ENCODE results near the gene RUNDC3A.

The RUNDC3A gene

DNA sequence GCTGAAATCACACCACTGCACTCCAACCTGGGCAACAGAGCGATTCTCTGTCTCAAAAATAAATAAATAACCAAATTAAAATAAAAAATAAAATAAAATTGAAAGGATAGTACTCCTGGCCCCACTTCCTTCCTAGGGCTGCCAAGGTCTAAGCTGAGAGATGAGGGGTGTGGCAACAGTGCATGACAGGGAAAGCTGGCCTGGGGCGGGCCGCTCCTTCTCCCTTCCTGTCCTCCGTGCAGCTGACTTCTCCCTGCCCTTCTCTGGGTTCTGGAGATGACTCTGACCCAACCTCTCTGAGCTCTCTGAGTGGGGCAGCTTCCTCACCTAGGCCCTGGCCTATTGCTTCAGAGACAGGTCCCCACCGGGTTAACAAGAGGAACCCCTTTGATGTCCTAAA, 25.0 kb downstream of the RUNDC3A start:
- Histone ChIP-seq H3K27ac (ENCODE audit: low read depth, low read length) (no peak overlapping the region), H3K79me2 (ENCODE audit: insufficient read depth, low read length) (no peaks in the 10 kb centered on the region), H3K36me3 (ENCODE audit: low read length) (no peaks in the 10 kb centered on the region), H3K9me2 (replicated peaks; ENCODE audit: insufficient read depth, low read length) (no peaks in the 10 kb centered on the region), H3K4me3 (ENCODE audit: insufficient read depth, low read length, poor library complexity, severe bottlenecking) (no peak overlapping the region), H3K9me3 (ENCODE audit: insufficient read depth, low read length) (no peaks in the 10 kb centered on the region), H3K4me2 (ENCODE audit: low read depth, low read length, poor library complexity, severe bottlenecking) (no peak overlapping the region), H3K9ac (ENCODE audit: low read length) (no peak overlapping the region), H3F3A (ENCODE audit: insufficient read depth) (peaks cover 8% of the 10 kb centered on the region), H4K20me1 (ENCODE audit: low read depth, low read length) (no peaks in the 10 kb centered on the region), H2AFZ (ENCODE audit: low read depth, low read length, severe bottlenecking) (no peak overlapping the region), H3K27me3 (ENCODE audit: low read length) (no peaks in the 10 kb centered on the region)
- no peak for TF ChIP-seq EZH2phosphoT487 (conservative IDR thresholded peaks at IDR 0.05; ENCODE audit: low read length)
- TF ChIP-seq, protein P1, sequence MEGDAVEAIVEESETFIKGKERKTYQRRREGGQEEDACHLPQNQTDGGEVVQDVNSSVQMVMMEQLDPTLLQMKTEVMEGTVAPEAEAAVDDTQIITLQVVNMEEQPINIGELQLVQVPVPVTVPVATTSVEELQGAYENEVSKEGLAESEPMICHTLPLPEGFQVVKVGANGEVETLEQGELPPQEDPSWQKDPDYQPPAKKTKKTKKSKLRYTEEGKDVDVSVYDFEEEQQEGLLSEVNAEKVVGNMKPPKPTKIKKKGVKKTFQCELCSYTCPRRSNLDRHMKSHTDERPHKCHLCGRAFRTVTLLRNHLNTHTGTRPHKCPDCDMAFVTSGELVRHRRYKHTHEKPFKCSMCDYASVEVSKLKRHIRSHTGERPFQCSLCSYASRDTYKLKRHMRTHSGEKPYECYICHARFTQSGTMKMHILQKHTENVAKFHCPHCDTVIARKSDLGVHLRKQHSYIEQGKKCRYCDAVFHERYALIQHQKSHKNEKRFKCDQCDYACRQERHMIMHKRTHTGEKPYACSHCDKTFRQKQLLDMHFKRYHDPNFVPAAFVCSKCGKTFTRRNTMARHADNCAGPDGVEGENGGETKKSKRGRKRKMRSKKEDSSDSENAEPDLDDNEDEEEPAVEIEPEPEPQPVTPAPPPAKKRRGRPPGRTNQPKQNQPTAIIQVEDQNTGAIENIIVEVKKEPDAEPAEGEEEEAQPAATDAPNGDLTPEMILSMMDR (IDR thresholded peaks at IDR 0.05; ENCODE audit: insufficient read depth, low read length, poor library complexity, severe bottlenecking) = no peak

DNA sequence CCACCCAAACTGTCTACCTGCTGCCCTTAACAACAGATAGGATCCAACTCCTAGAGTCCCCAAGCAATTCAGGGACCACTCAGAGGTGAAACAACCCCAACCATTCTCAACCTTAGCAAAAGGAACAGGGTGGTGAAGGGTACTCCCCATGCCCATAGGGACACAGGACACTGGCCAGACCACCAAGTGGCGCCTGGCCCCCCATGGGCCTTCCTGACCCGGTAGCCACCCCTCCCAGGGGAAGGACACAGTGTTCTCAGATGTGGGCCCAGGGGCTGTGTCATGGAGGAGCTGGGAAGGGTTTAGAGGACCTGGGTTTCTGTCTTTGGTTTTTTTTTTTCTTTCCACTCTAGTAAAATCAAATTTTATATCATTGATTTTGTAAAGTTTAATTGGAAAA, 25.9 kb downstream of the RUNDC3A start:
- Histone ChIP-seq H3K79me2 (ENCODE audit: insufficient read depth, low read length) (no peaks in the 10 kb centered on the region), H3K36me3 (ENCODE audit: low read length) (no peaks in the 10 kb centered on the region), H3F3A (ENCODE audit: insufficient read depth) (peaks cover 4% of the 10 kb centered on the region; the same call in 1 of the 2 replicates), H3K9me2 (replicated peaks; ENCODE audit: insufficient read depth, low read length) (no peaks in the 10 kb centered on the region), H3K27ac (ENCODE audit: low read depth, low read length) (no peak overlapping the region), H3K4me2 (ENCODE audit: low read depth, low read length, poor library complexity, severe bottlenecking) (no peak overlapping the region), H3K27me3 (ENCODE audit: low read length) (no peaks in the 10 kb centered on the region), H2AFZ (ENCODE audit: low read depth, low read length, severe bottlenecking) (no peak overlapping the region), H4K20me1 (ENCODE audit: low read depth, low read length) (no peaks in the 10 kb centered on the region), H3K9me3 (ENCODE audit: insufficient read depth, low read length) (no peaks in the 10 kb centered on the region), H3K4me3 (ENCODE audit: insufficient read depth, low read length, poor library complexity, severe bottlenecking) (no peak overlapping the region), H3K9ac (ENCODE audit: low read length) (no peak overlapping the region)
- TF ChIP-seq, protein P1 (IDR thresholded peaks at IDR 0.05; ENCODE audit: insufficient read depth, low read length, poor library complexity, severe bottlenecking) = no peak
- no peak for TF ChIP-seq EZH2phosphoT487 (conservative IDR thresholded peaks at IDR 0.05; ENCODE audit: low read length)

DNA sequence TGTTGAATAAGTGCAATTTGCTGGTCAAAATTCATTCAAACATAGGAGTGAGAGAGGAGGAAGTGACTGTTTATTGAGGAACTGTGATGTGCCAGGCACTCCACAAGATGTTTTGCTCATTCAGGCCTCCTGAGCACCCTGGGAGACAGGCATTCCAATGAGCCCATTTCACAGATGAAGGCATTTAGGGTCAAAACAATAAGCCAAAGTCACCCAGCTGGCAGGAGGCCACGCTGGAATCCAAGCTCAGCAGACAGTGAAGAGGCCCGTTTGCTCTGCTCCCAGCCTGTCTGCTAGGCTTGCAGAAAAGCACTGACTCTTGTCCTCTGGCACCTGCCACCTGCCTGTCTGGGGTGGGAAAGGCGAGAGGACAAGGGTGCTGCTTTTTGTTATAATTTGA, 26.3 kb downstream of the RUNDC3A start:
- no peaks in the 10 kb centered on the region for H3K27me3 ChIP-seq (ENCODE audit: low read length)
- H3F3A ChIP-seq (ENCODE audit: insufficient read depth) = peaks cover 4% of the 10 kb centered on the region; the same call in 1 of the 2 replicates
- H3K9me2 ChIP-seq (replicated peaks; ENCODE audit: insufficient read depth, low read length) = no peaks in the 10 kb centered on the region
- no peaks in the 10 kb centered on the region for H4K20me1 ChIP-seq (ENCODE audit: low read depth, low read length)
- no peak overlapping the region for H3K4me2 ChIP-seq (ENCODE audit: low read depth, low read length, poor library complexity, severe bottlenecking)
- TF ChIP-seq, protein P1 (IDR thresholded peaks at IDR 0.05; ENCODE audit: insufficient read depth, low read length, poor library complexity, severe bottlenecking) = no peak
- no peak for TF ChIP-seq EZH2phosphoT487 (conservative IDR thresholded peaks at IDR 0.05; ENCODE audit: low read length)
- no peaks in the 10 kb centered on the region for H3K9me3 ChIP-seq (ENCODE audit: insufficient read depth, low read length)
- H3K9ac ChIP-seq (ENCODE audit: low read length) = no peak overlapping the region
- no peaks in the 10 kb centered on the region for H3K79me2 ChIP-seq (ENCODE audit: insufficient read depth, low read length)
- H3K4me3 ChIP-seq (ENCODE audit: insufficient read depth, low read length, poor library complexity, severe bottlenecking) = no peak overlapping the region
- H3K36me3 ChIP-seq (ENCODE audit: low read length) = no peaks in the 10 kb centered on the region
- no peak overlapping the region for H3K27ac ChIP-seq (ENCODE audit: low read depth, low read length)
- H2AFZ ChIP-seq (ENCODE audit: low read depth, low read length, severe bottlenecking) = no peak overlapping the region

Data from SU-DHL-6 (cell line).